Measurements from ENCODE around the gene SPATA2. TPM values are rescaled to one million over a fixed set of nuclear protein-coding genes. Genes with fewer than 3 reads are reported as not detected.

Gene SPATA2
- total and polyA plus RNA-seq, 2 donors (not counting 3 experiments of a cell fraction or from before 2014, with no cell fraction given): 4.9 to 6.1 TPM

- Histone ChIP-seq H3K36me3 (ENCODE audit: control insufficient read depth in 2 of 2, extremely low read depth in 1 of 2, insufficient read depth in 2 of 2, low read length in 2 of 2) (peaks cover 0 to 3% of the 10 kb centered on the region in 2 experiments), H3K9ac (replicated peaks; ENCODE audit: extremely low read depth, insufficient read depth, low read length) (no peak overlapping the region), H2AFZ (ENCODE audit: low read depth, low read length) (no peak overlapping the region), H3K4me2 (ENCODE audit: insufficient read depth, low read length) (no peak overlapping the region), H3K4me1 (ENCODE audit: control insufficient read depth, extremely low read depth, insufficient read depth, low read length) (no peaks in the 10 kb centered on the region), H3K27me3 (ENCODE audit: control insufficient read depth in 2 of 2, insufficient read depth in 2 of 2, low read length in 2 of 2) (no peaks in the 10 kb centered on the region), H3K27ac (ENCODE audit: insufficient read depth, low read depth, low read length) (no peak overlapping the region), H3K9me1 (replicated peaks; ENCODE audit: control insufficient read depth, extremely low read depth, insufficient read depth, low read length) (no peaks in the 10 kb centered on the region), H3K4me3 (replicated peaks in 1 of 3; ENCODE audit: insufficient read depth in 1 of 3, low read depth in 1 of 3, low read length in 3 of 3) (no peak overlapping the region), H4K20me1 (replicated peaks; ENCODE audit: control insufficient read depth, extremely low read depth, insufficient read depth, low read length) (no peaks in the 10 kb centered on the region), H3K79me2 (ENCODE audit: control insufficient read depth, insufficient read depth, low read length) (no peaks in the 10 kb centered on the region), H3K9me3 (replicated peaks; ENCODE audit: control insufficient read depth, insufficient read depth, low read length) (no peaks in the 10 kb centered on the region)
- intact Hi-C loops (cut with micrococcal nuclease): no loop called here
- DNase-seq (ENCODE audit: low read depth, low spot score) (no peak), FAIRE-seq (no peak)
- dilution Hi-C loops (cut with MboI; ENCODE audit: extremely low pct_ligation_motif_present, low sequenced_read_pairs): no loop called here
- no TSS peak for BruUV-seq (replicated peaks)
- ChIA-PET CTCF (interaction anchor here (0.9 kb wide), 1 partner anchor 23 kb away, joined by 4 read pairs; no protein-coding TSS in a partner anchor), POLR2A (no interaction called here)
- no peak for TF ChIP-seq POLR2A (IDR thresholded peaks at IDR 0.05; ENCODE audit: low read depth, low read length)
These were observed 46.4 kb downstream of the SPATA2 start for GRCh38 chr20:49868964-49869363.

- Histone ChIP-seq H3K9ac (replicated peaks; ENCODE audit: extremely low read depth, insufficient read depth, low read length) (no peak overlapping the region), H3K4me3 (replicated peaks in 1 of 3; ENCODE audit: insufficient read depth in 1 of 3, low read depth in 1 of 3, low read length in 3 of 3) (no peak overlapping the region), H3K79me2 (ENCODE audit: control insufficient read depth, insufficient read depth, low read length) (no peaks in the 10 kb centered on the region), H3K27me3 (ENCODE audit: control insufficient read depth in 2 of 2, insufficient read depth in 2 of 2, low read length in 2 of 2) (no peaks in the 10 kb centered on the region), H3K9me3 (replicated peaks; ENCODE audit: control insufficient read depth, insufficient read depth, low read length) (no peaks in the 10 kb centered on the region), H3K36me3 (ENCODE audit: control insufficient read depth in 2 of 2, extremely low read depth in 1 of 2, insufficient read depth in 2 of 2, low read length in 2 of 2) (peaks cover 0 to 3% of the 10 kb centered on the region in 2 experiments), H2AFZ (ENCODE audit: low read depth, low read length) (no peak overlapping the region), H3K4me1 (ENCODE audit: control insufficient read depth, extremely low read depth, insufficient read depth, low read length) (no peaks in the 10 kb centered on the region), H3K27ac (ENCODE audit: insufficient read depth, low read depth, low read length) (no peak overlapping the region), H4K20me1 (replicated peaks; ENCODE audit: control insufficient read depth, extremely low read depth, insufficient read depth, low read length) (no peaks in the 10 kb centered on the region), H3K4me2 (ENCODE audit: insufficient read depth, low read length) (no peak overlapping the region), H3K9me1 (replicated peaks; ENCODE audit: control insufficient read depth, extremely low read depth, insufficient read depth, low read length) (no peaks in the 10 kb centered on the region)
- TF ChIP-seq POLR2AphosphoS5 (IDR thresholded peaks at IDR 0.05; ENCODE audit: insufficient read depth, low read depth, low read length) (no peak), EZH2 (IDR thresholded peaks at IDR 0.05; ENCODE audit: borderline replicate concordance, low read depth, low read length, severe bottlenecking) (no peak), CTCF (IDR thresholded peaks at IDR 0.05; ENCODE audit: extremely low read depth in 1 of 2, insufficient read depth in 1 of 2, low read depth in 1 of 2, low read length in 2 of 2) (no peak), GATA2 (IDR thresholded peaks at IDR 0.05; ENCODE audit: insufficient read depth, insufficient read length, low read depth, low read length) (no peak), MAX (IDR thresholded peaks at IDR 0.05; ENCODE audit: insufficient read depth, insufficient read length) (no peak), MYC (IDR thresholded peaks at IDR 0.05; ENCODE audit: low read depth, low read length) (no peak), JUN (IDR thresholded peaks at IDR 0.05; ENCODE audit: borderline replicate concordance, insufficient read depth, insufficient read length, low read depth) (no peak), POLR2A (IDR thresholded peaks at IDR 0.05; ENCODE audit: low read depth, low read length) (no peak), FOS (IDR thresholded peaks at IDR 0.05; ENCODE audit: borderline replicate concordance, insufficient read depth, low read length) (no peak)
- POLR2A ChIA-PET: no interaction called here
- CTCF ChIA-PET: interaction anchor here (3.7 kb wide), 1 partner anchor 19 kb away, joined by 17 read pairs; no protein-coding TSS in a partner anchor
- intact Hi-C loops (cut with micrococcal nuclease) (no loop called here), dilution Hi-C loops (cut with MboI; ENCODE audit: extremely low pct_ligation_motif_present, low sequenced_read_pairs) (no loop called here)
- FAIRE-seq (no peak), DNase-seq (ENCODE audit: low read depth, low spot score) (no peak)
- BruUV-seq (replicated peaks): no TSS peak
These were observed 46.8 kb downstream of the SPATA2 start for GRCh38 chr20:49868538-49868937.

All from endothelial cell of umbilical vein (primary cell).